SK-N-MC (cell line): ENCODE results near the gene LDLRAD1.

ENCODE experiments used
- EZH2 ChIP-seq: fragments of 200-600 bp; sonication (generic); IDR thresholded peaks from one replicate; pipeline ENCODE4 v1.6.1; 2017; ENCODE audit warnings: antibody characterized with exemption
- POLR2AphosphoS5 ChIP-seq: IDR thresholded peaks from 2 replicates; pipeline ENCODE4 v1.6.1; 2012; ENCODE audit warnings: mild to moderate bottlenecking, low read depth, low read length, borderline replicate concordance

DNA sequence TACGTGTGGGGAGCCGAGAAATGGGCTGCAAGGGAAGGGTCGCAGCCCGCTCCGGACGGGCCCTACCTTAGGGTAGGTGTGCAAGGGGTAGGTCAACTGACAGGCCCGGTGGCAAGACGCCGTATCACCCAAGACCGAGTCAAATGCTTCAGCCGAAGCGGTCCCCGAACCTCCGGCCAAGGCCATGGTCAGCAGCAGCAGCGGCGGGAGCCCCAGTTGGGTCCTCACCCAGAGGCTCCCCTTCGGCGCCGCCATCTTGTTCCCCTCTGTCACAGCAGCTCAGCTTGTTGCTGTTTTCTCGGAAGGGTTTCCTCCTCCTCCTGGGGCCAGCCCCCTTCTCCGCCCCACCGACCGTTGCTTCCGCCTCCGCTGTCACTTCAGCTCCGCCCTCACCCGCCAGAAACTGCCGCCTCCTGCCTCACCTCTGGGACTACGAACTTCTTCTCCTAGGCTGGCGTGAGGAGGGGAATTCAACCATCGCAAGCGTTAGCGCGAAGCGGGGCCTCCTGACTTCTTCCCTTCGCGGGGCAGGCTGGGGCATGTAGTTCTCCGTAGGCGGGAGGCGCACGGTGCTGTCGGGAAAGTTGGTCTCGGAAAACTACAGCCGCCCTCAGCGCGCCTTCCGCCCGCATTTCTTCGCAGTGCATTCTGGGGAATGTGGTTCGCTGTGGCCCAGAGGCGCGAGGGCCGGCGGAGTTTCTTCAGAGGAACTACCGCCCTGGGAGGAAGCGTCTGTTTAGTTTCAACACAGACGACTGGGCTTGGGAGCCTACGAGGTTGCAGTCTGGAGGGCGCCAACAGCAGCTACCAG, 35.2 kb upstream of the LDLRAD1 start, which contains the start of the genes TCEANC2 and TMEM59:
- peak; percentile 56 for TF ChIP-seq POLR2AphosphoS5
- TF ChIP-seq EZH2 = no peak
